DMS79 treated with DMSO at 0.1 percent for 48 hours (cell line): Measurements from ENCODE around the gene G2E3.
"Not testable (repeated sequence)": the region's sequence is repeated elsewhere in the genome, so short reads cannot be mapped to it uniquely, and the experiment has no call there.

ENCODE experiments used
- DNase-seq: peaks from one replicate; lab custom pipeline; 2025; lab: John Stamatoyannopoulos, UW

Gene G2E3

GRCh38 chr14:30603402-30603801 lies 44.4 kb downstream of the G2E3 start:
- no peak for DNase-seq

GRCh38 chr14:30604696-30605095 lies 45.7 kb downstream of the G2E3 start:
- DNase-seq: not testable (repeated sequence)

- no peak for DNase-seq
These were observed 48.3 kb downstream of the G2E3 start for GRCh38 chr14:30607156-30607780.

- DNase-seq: no peak
These were observed 49.6 kb downstream of the G2E3 start for GRCh38 chr14:30608533-30609006.

- peak; percentile 100 for DNase-seq
These were observed 51.9 kb downstream of the G2E3 start for GRCh38 chr14:30610787-30611343.

GRCh38 chr14:30614155-30614554 lies 55.2 kb downstream of the G2E3 start:
- no peak for DNase-seq

GRCh38 chr14:30620178-30620577 lies 61.2 kb downstream of the G2E3 start:
- no peak for DNase-seq

- no peak for DNase-seq
These were observed 62.5 kb downstream of the G2E3 start for GRCh38 chr14:30621354-30621939.

- DNase-seq: peak; percentile 96
These were observed 63.2 kb downstream of the G2E3 start, which contains the start of gene SCFD1 for GRCh38 chr14:30621940-30622830. Gene SCFD1 (plus strand): TSS chr14:30622319. CDS start chr14:30622339, 20 bp downstream.

GRCh38 chr14:30623412-30624131 lies 64.6 kb downstream of the G2E3 start:
- no peak for DNase-seq

GRCh38 chr14:30624132-30624423 lies 65.1 kb downstream of the G2E3 start:
- no peak for DNase-seq

- DNase-seq: no peak
These were observed 66.6 kb downstream of the G2E3 start for GRCh38 chr14:30625533-30625932.

- DNase-seq: not testable (repeated sequence)
These were observed 70.5 kb downstream of the G2E3 start for GRCh38 chr14:30629432-30629831.

- no peak for DNase-seq
These were observed 71.3 kb downstream of the G2E3 start for GRCh38 chr14:30630248-30630647.

GRCh38 chr14:30632730-30633129 lies 73.8 kb downstream of the G2E3 start:
- no peak for DNase-seq

- DNase-seq: no peak
These were observed 80.0 kb downstream of the G2E3 start for GRCh38 chr14:30638926-30639325.

- no peak for DNase-seq
These were observed 82.2 kb downstream of the G2E3 start for GRCh38 chr14:30641207-30641606.

GRCh38 chr14:30644462-30644861 lies 85.5 kb downstream of the G2E3 start:
- DNase-seq: not testable (repeated sequence)

GRCh38 chr14:30645600-30645999 lies 86.6 kb downstream of the G2E3 start:
- no peak for DNase-seq

GRCh38 chr14:30648471-30648870 lies 89.5 kb downstream of the G2E3 start:
- DNase-seq: no peak

GRCh38 chr14:30651937-30652336 lies 93.0 kb downstream of the G2E3 start:
- DNase-seq: no peak

GRCh38 chr14:30655124-30655523 lies 96.2 kb downstream of the G2E3 start:
- DNase-seq: no peak
